Cerebellar cortex (tissue), 1 donor: ENCODE results near the gene FOLR3.
"Not testable (repeated sequence)": the region's sequence is repeated elsewhere in the genome, so short reads cannot be mapped to it uniquely, and the experiment has no call there.

Experiments used
- DNase-seq: peaks from one replicate; pipeline ENCODE4 v3.0.0-alpha.2; 2015; ENCODE audit warnings: low spot score

Gene FOLR3

GRCh38 chr11:72162891-72163492 is 27.5 kb downstream of the FOLR3 start:
- DNase-seq: no peak

- DNase-seq: not testable (repeated sequence)
These were observed 28.7 kb downstream of the FOLR3 start for GRCh38 chr11:72164187-72164586.

GRCh38 chr11:72169046-72169555 is 33.6 kb downstream of the FOLR3 start:
- not testable (repeated sequence) for DNase-seq

- DNase-seq: not testable (repeated sequence)
These were observed 34.2 kb downstream of the FOLR3 start for GRCh38 chr11:72169754-72170153.

GRCh38 chr11:72172043-72172442 is 36.5 kb downstream of the FOLR3 start:
- not testable (repeated sequence) for DNase-seq

GRCh38 chr11:72173291-72173690 is 37.8 kb downstream of the FOLR3 start:
- no peak for DNase-seq

- no peak for DNase-seq
These were observed 39.0 kb downstream of the FOLR3 start for GRCh38 chr11:72174302-72175070.

- DNase-seq: no peak
These were observed 42.1 kb downstream of the FOLR3 start for GRCh38 chr11:72177656-72178055.

GRCh38 chr11:72179049-72179803 is 43.7 kb downstream of the FOLR3 start:
- DNase-seq: no peak

GRCh38 chr11:72179804-72180396 is 44.4 kb downstream of the FOLR3 start:
- no peak for DNase-seq

- DNase-seq: not testable (repeated sequence)
These were observed 45.5 kb downstream of the FOLR3 start for GRCh38 chr11:72180892-72181552.

- not testable (repeated sequence) for DNase-seq
These were observed 46.0 kb downstream of the FOLR3 start for GRCh38 chr11:72181553-72181958.

- DNase-seq: no peak
These were observed 52.7 kb downstream of the FOLR3 start for GRCh38 chr11:72188267-72188666.
